K562 (cell line): ENCODE measurements around the gene LSR. TPM values are rescaled to one million over a fixed set of nuclear protein-coding genes. Genes with fewer than 3 reads are reported as not detected.

Source experiments
- BRCA1 ChIP-seq, 2 experiments: fragments of 450-650 bp in 1 of 2; sonication (generic) in 1 of 2; formaldehyde crosslinking in 1 of 2; IDR thresholded peaks; 2 replicates each; pipeline versions ENCODE4 v1.5.0 to v1.6.1; 2017 to 2020; ENCODE audit warnings: mild to moderate bottlenecking in 1 of 2, missing genetic modification reagents in 1 of 2
- HNRNPLL ChIP-seq: fragments of 200-400 bp; formaldehyde crosslinking; IDR thresholded peaks from 2 replicates; pipeline ENCODE4 v1.6.1; 2017; ENCODE audit warnings: low read length, low read depth, mild to moderate bottlenecking; ENCODE audit not compliant: poor library complexity, severe bottlenecking
- KDM2B ChIP-seq: fragments of 250-450 bp; sonication (Bioruptor Pico); IDR thresholded peaks from 2 replicates; pipeline ENCODE4 v1.8.0; 2021; ENCODE audit warnings: mild to moderate bottlenecking, moderate library complexity
- KLF13 ChIP-seq: fragments of 450-650 bp; IDR thresholded peaks from 2 replicates; pipeline ENCODE4 v1.6.1; 2016; ENCODE audit warnings: missing genetic modification characterization, low read depth, mild to moderate bottlenecking, missing compliant biosample characterization, moderate library complexity, borderline replicate concordance
- MAZ ChIP-seq, 2 experiments: fragments of 450-650 bp in 1 of 2; sonication (generic) in 1 of 2; formaldehyde crosslinking; IDR thresholded peaks in 1 of 2; conservative IDR thresholded peaks in 1 of 2; 2 replicates each; pipeline versions ENCODE4 v1.4.0 to v1.5.0; 2020; ENCODE audit warnings: mild to moderate bottlenecking in 1 of 2, missing genetic modification reagents in 1 of 2
- MYBL2 ChIP-seq, 2 experiments: fragments of 450-650 bp in 1 of 2; sonication (generic) in 1 of 2; formaldehyde crosslinking in 1 of 2; IDR thresholded peaks; 2 replicates each; pipeline versions ENCODE4 v1.6.1 to v1.8.1; 2017 to 2022; ENCODE audit warnings: borderline replicate concordance in 1 of 2, inconsistent platforms in 1 of 2, low read depth in 1 of 2, mild to moderate bottlenecking in 1 of 2, missing genetic modification reagents in 1 of 2, moderate library complexity in 1 of 2
- PRPF4 ChIP-seq: fragments of 200-400 bp; formaldehyde crosslinking; IDR thresholded peaks from one replicate; pipeline ENCODE4 v1.6.1; 2017; ENCODE audit warnings: low read length, low read depth, mild to moderate bottlenecking; ENCODE audit not compliant: insufficient read depth, poor library complexity, severe bottlenecking
- TAF15 ChIP-seq: fragments of 200-400 bp; formaldehyde crosslinking; IDR thresholded peaks from 2 replicates; pipeline ENCODE4 v1.6.1; 2017; ENCODE audit warnings: mild to moderate bottlenecking, low read depth, low read length, moderate library complexity
- ZNF766 ChIP-seq: fragments of 200-800 bp; sonication (Bioruptor generic); conservative IDR thresholded peaks from 2 replicates; pipeline ENCODE4 v1.6.1; 2016; ENCODE audit warnings: missing genetic modification characterization, missing compliant biosample characterization
- polyA plus RNA-seq, 8 experiments: library from polyadenylated mRNA; depleted of rRNA in 4 of 8; stranded (reverse) in 5 of 8; unstranded in 3 of 8; fragments of >200 nt; fragmentation: Nextera tagmentation in 2 of 8; fragmentation: Illumina TruSeq in 1 of 8; extraction: Ambion mirVana in 2 of 8; extraction: Trizol in 1 of 8; gene quantifications; 2 replicates each; pipeline versions ENCODE4 v1.2.1 to v1.2.3, GENCODE V29; 2011 to 2014; ENCODE audit warnings: inconsistent platforms in 1 of 8, missing spikeins in 1 of 8
- total RNA-seq, 7 experiments: library from RNA; depleted of rRNA in 6 of 7; stranded (reverse); fragments of >200 nt in 6 of 7; fragmentation: Illumina TruSeq in 2 of 7; extraction: Trizol in 2 of 7; gene quantifications; 2 replicates each; pipeline versions ENCODE4 v1.2.1 to v1.2.3, GENCODE V29; 2011 to 2021; ENCODE audit warnings: low replicate concordance in 1 of 7
- TF ChIP-seq, protein P1 (sequence below): fragments of 450-650 bp; formaldehyde crosslinking; IDR thresholded peaks from 2 replicates; pipeline ENCODE4 v1.4.0; 2020; ENCODE audit warnings: mild to moderate bottlenecking, mixed read lengths
- TF ChIP-seq, protein P2 (sequence below): fragments of 450-650 bp; IDR thresholded peaks from 2 replicates; pipeline ENCODE4 v1.6.1; 2016
- TF ChIP-seq, protein P3 (sequence below): fragments of 200-800 bp; sonication (Bioruptor generic); IDR thresholded peaks from 2 replicates; pipeline ENCODE4 v1.6.1; 2016; ENCODE audit warnings: missing genetic modification characterization, missing compliant biosample characterization
- TF ChIP-seq, protein P4 (sequence below): sonication (generic); formaldehyde crosslinking; IDR thresholded peaks from 2 replicates; pipeline ENCODE4 v1.9.0; 2022; ENCODE audit warnings: mild to moderate bottlenecking, missing genetic modification reagents
- TF ChIP-seq, protein P5 (sequence below): fragments of 250-450 bp; sonication (Bioruptor Pico); IDR thresholded peaks from 2 replicates; pipeline ENCODE4 v1.5.1; 2021; ENCODE audit warnings: mild to moderate bottlenecking

The LSR gene
- total and polyA plus RNA-seq, 9 of the 15 experiments (the other 6 are each of a cell fraction or from before 2014, with no cell fraction given), result 0.44 to 87.9 (median 28.0) TPM

DNA sequence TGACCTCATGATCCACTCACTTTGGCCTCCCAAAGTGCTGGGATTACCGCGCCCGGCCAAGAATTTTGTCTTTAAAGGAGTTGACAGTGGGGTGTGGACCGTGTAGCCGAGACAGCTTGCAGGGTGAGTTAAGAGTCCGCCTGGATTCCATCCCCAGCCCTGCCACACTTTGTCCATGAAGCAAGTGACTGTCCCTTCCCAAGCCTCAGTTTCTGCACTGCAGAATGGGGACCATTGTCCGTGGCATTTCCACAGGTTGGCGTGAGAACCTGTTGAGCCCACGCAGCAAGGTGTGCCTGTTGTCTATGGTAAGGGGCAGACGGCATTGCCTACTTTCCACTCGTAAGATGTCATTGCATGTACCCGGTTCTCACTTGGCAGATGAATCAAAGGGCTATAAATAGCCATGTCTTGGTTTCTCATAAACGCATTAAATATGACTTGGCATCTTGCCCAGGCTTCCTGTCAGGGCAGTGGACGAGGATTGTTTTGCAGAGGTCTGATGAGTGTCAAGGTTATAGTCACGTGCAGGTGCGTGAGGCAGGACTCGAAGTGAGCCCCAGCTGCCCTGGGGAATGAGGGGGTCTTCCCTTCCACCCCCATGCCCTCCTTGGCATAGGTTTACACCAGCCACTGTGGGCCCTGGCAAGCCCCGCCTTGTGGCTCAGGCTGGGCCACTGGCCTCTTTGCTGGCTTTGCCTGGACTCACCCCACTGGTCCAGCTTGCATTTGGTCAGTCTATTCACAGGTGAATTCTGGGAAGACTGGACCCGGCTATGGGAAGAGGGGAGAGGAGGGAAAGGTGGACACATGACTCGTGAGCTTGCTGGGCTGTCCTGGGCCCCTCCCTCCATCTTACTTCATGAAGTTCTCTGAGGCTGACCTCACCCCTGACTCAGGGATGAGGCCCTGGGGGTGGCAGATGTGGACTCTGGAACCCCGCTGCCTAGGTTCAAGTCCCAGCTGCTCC, 34.9 kb upstream of the LSR start (continued):
- TF ChIP-seq, protein P1, sequence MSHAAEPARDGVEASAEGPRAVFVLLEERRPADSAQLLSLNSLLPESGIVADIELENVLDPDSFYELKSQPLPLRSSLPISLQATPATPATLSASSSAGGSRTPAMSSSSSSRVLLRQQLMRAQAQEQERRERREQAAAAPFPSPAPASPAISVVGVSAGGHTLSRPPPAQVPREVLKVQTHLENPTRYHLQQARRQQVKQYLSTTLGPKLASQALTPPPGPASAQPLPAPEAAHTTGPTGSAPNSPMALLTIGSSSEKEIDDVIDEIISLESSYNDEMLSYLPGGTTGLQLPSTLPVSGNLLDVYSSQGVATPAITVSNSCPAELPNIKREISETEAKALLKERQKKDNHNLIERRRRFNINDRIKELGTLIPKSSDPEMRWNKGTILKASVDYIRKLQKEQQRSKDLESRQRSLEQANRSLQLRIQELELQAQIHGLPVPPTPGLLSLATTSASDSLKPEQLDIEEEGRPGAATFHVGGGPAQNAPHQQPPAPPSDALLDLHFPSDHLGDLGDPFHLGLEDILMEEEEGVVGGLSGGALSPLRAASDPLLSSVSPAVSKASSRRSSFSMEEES (CRISPR knock-in tag), result peak; percentile 23; the same call in 1 of the 2 replicates
- TF ChIP-seq TAF15, result no peak
- TF ChIP-seq, protein P2, sequence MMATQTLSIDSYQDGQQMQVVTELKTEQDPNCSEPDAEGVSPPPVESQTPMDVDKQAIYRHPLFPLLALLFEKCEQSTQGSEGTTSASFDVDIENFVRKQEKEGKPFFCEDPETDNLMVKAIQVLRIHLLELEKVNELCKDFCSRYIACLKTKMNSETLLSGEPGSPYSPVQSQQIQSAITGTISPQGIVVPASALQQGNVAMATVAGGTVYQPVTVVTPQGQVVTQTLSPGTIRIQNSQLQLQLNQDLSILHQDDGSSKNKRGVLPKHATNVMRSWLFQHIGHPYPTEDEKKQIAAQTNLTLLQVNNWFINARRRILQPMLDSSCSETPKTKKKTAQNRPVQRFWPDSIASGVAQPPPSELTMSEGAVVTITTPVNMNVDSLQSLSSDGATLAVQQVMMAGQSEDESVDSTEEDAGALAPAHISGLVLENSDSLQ, result 0 out of 2 replicates have a peak, but pooled peaks have one; percentile 6
- TF ChIP-seq, protein P3, sequence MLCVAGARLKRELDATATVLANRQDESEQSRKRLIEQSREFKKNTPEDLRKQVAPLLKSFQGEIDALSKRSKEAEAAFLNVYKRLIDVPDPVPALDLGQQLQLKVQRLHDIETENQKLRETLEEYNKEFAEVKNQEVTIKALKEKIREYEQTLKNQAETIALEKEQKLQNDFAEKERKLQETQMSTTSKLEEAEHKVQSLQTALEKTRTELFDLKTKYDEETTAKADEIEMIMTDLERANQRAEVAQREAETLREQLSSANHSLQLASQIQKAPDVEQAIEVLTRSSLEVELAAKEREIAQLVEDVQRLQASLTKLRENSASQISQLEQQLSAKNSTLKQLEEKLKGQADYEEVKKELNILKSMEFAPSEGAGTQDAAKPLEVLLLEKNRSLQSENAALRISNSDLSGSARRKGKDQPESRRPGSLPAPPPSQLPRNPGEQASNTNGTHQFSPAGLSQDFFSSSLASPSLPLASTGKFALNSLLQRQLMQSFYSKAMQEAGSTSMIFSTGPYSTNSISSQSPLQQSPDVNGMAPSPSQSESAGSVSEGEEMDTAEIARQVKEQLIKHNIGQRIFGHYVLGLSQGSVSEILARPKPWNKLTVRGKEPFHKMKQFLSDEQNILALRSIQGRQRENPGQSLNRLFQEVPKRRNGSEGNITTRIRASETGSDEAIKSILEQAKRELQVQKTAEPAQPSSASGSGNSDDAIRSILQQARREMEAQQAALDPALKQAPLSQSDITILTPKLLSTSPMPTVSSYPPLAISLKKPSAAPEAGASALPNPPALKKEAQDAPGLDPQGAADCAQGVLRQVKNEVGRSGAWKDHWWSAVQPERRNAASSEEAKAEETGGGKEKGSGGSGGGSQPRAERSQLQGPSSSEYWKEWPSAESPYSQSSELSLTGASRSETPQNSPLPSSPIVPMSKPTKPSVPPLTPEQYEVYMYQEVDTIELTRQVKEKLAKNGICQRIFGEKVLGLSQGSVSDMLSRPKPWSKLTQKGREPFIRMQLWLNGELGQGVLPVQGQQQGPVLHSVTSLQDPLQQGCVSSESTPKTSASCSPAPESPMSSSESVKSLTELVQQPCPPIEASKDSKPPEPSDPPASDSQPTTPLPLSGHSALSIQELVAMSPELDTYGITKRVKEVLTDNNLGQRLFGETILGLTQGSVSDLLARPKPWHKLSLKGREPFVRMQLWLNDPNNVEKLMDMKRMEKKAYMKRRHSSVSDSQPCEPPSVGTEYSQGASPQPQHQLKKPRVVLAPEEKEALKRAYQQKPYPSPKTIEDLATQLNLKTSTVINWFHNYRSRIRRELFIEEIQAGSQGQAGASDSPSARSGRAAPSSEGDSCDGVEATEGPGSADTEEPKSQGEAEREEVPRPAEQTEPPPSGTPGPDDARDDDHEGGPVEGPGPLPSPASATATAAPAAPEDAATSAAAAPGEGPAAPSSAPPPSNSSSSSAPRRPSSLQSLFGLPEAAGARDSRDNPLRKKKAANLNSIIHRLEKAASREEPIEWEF (CRISPR knock-in tag), result no peak
- no peak for TF ChIP-seq MYBL2 (IDR thresholded peaks at IDR 0.05; ENCODE audit: low read depth)
- TF ChIP-seq MYBL2 (CRISPR knock-in tag; IDR thresholded peaks at IDR 0.05; ENCODE audit: borderline replicate concordance), result no peak
- TF ChIP-seq MAZ (CRISPR knock-in tag; conservative IDR thresholded peaks at IDR 0.05 in 1 of 2, IDR thresholded peaks at IDR 0.05 in 1 of 2), result no peak
- 0 out of 2 replicates have a peak, but pooled peaks have one; percentile 9 for TF ChIP-seq ZNF766
- no peak for TF ChIP-seq HNRNPLL
- TF ChIP-seq, protein P4, sequence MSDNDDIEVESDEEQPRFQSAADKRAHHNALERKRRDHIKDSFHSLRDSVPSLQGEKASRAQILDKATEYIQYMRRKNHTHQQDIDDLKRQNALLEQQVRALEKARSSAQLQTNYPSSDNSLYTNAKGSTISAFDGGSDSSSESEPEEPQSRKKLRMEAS (CRISPR knock-in tag), result 0 out of 2 replicates have a peak, but pooled peaks have one; percentile 34
- TF ChIP-seq KLF13 (tag), result no peak
- TF ChIP-seq BRCA1 (IDR thresholded peaks at IDR 0.05), result no peak
- TF ChIP-seq BRCA1 (CRISPR knock-in tag; IDR thresholded peaks at IDR 0.05), result no peak
- TF ChIP-seq, protein P5, sequence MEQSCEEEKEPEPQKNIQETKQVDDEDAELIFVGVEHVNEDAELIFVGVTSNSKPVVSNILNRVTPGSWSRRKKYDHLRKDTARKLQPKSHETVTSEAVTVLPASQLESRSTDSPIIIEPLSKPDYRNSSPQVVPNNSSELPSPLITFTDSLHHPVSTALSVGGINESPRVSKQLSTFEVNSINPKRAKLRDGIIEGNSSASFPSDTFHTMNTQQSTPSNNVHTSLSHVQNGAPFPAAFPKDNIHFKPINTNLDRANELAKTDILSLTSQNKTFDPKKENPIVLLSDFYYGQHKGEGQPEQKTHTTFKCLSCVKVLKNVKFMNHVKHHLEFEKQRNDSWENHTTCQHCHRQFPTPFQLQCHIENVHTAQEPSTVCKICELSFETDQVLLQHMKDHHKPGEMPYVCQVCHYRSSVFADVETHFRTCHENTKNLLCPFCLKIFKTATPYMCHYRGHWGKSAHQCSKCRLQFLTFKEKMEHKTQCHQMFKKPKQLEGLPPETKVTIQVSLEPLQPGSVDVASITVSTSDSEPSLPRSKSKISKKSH, result no peak
- TF ChIP-seq KDM2B (CRISPR knock-in tag), result no peak
- TF ChIP-seq PRPF4, result no peak
